Testis (tissue), 2 donors: ENCODE measurements around the gene CYP4A22.
"Not testable (repeated sequence)": the region's sequence is repeated elsewhere in the genome, so short reads cannot be mapped to it uniquely, and the experiment has no call there.

Experiments used
- POLR2A ChIP-seq: fragments of 450-650 bp; IDR thresholded peaks from one replicate; pipeline ENCODE4 v1.6.1; 2017; ENCODE audit warnings: antibody characterized with exemption, mild to moderate bottlenecking, moderate library complexity
- TF ChIP-seq, protein P1 (sequence below), 3 experiments: fragments of 450-650 bp in 2 of 3; fragments of 200-600 bp in 1 of 3; sonication (generic) in 1 of 3; IDR thresholded peaks; one replicate each; pipeline ENCODE4 v1.5.1; 2016 to 2019; ENCODE audit warnings: antibody characterized with exemption in 3 of 3, mild to moderate bottlenecking in 2 of 3, moderate library complexity in 1 of 3

DNA sequence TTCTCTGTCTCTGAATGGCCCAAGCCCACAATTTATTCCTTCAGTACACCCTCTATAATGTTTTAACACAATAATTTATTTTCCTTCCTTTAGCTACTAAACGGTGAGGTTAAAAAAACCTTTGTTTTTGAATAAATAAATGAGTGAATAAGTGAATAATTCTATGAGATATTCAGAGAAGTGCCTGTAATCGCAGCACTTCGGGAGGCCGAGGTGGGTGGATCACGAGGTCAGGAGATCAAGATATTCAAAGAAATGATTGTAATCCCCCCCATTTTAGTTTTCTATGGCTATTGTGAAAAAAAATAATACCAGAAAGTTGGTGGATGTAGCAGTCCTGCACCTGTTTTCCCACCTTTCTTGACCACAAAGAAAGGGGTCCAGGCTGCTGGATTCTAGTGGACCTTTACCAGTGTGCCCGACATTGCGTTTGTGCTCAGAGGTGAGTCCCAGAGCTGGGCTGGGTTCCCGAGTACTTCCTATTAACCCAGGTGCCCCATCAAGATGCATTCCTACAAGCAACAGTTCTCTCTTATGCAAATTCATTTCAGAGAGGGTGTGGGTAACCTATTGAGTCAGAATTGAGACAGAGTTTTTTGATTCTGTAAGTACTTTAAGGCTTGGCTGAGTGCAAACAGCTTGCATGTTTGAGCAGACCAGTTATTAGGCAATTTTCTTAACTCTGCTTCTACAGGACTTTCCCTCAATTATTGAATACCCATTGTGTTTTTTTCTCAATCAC is 7.6 kb upstream of the CYP4A22 start:
- TF ChIP-seq POLR2A = not testable (repeated sequence)
- TF ChIP-seq, protein P1, sequence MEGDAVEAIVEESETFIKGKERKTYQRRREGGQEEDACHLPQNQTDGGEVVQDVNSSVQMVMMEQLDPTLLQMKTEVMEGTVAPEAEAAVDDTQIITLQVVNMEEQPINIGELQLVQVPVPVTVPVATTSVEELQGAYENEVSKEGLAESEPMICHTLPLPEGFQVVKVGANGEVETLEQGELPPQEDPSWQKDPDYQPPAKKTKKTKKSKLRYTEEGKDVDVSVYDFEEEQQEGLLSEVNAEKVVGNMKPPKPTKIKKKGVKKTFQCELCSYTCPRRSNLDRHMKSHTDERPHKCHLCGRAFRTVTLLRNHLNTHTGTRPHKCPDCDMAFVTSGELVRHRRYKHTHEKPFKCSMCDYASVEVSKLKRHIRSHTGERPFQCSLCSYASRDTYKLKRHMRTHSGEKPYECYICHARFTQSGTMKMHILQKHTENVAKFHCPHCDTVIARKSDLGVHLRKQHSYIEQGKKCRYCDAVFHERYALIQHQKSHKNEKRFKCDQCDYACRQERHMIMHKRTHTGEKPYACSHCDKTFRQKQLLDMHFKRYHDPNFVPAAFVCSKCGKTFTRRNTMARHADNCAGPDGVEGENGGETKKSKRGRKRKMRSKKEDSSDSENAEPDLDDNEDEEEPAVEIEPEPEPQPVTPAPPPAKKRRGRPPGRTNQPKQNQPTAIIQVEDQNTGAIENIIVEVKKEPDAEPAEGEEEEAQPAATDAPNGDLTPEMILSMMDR (IDR thresholded peaks at IDR 0.05) = not testable (repeated sequence)
